K562 (cell line): ENCODE results near the gene SLC9A1. TPM values are rescaled to one million over a fixed set of nuclear protein-coding genes. Genes with fewer than 3 reads are reported as not detected.
A peak's percentile ranks its signal among the peaks of the same experiment; 100 is the strongest.

Source experiments
- EP300 ChIP-seq: IDR thresholded peaks from 2 replicates; pipeline ENCODE4 v1.6.1; 2012; ENCODE audit warnings: low read length, improper control_type of control experiment
- EWSR1 ChIP-seq: fragments of 450-650 bp; IDR thresholded peaks from 2 replicates; pipeline ENCODE4 v1.6.1; 2018; ENCODE audit warnings: borderline replicate concordance, mild to moderate bottlenecking, low read depth, moderate library complexity; ENCODE audit not compliant: partially characterized antibody
- KAT8 ChIP-seq: fragments of 450-650 bp; IDR thresholded peaks from 2 replicates; pipeline ENCODE4 v1.6.1; 2016; ENCODE audit warnings: low read depth, mild to moderate bottlenecking
- KDM1A ChIP-seq, 2 experiments: fragments of 450-650 bp; IDR thresholded peaks; 2 replicates each; pipeline ENCODE4 v1.6.1; 2016; ENCODE audit warnings: mild to moderate bottlenecking in 2 of 2
- MXI1 ChIP-seq: IDR thresholded peaks from 2 replicates; pipeline ENCODE4 v1.6.1; 2011; ENCODE audit warnings: low read depth, mild to moderate bottlenecking, improper control_type of control experiment, low read length
- TCF7 ChIP-seq: sonication (generic); IDR thresholded peaks from 2 replicates; pipeline ENCODE4 v1.6.1; 2016; ENCODE audit warnings: antibody characterized with exemption, borderline replicate concordance
- ZBTB1 ChIP-seq: sonication (generic); formaldehyde crosslinking; IDR thresholded peaks from 2 replicates; pipeline ENCODE4 v1.8.1; 2023; ENCODE audit warnings: missing genetic modification reagents, low read depth, mild to moderate bottlenecking, borderline replicate concordance
- ZNF408 ChIP-seq: fragments of 250-450 bp; sonication (Bioruptor Pico); IDR thresholded peaks from 2 replicates; pipeline ENCODE4 v1.4.0; 2020; ENCODE audit warnings: low read depth, mild to moderate bottlenecking, moderate library complexity
- polyA plus RNA-seq, 8 experiments: library from polyadenylated mRNA; depleted of rRNA in 4 of 8; stranded (reverse) in 5 of 8; unstranded in 3 of 8; fragments of >200 nt; fragmentation: Nextera tagmentation in 2 of 8; fragmentation: Illumina TruSeq in 1 of 8; extraction: Ambion mirVana in 2 of 8; extraction: Trizol in 1 of 8; gene quantifications; 2 replicates each; pipeline versions ENCODE4 v1.2.1 to v1.2.3, GENCODE V29; 2011 to 2014; ENCODE audit warnings: inconsistent platforms in 1 of 8, missing spikeins in 1 of 8
- total RNA-seq, 7 experiments: library from RNA; depleted of rRNA in 6 of 7; stranded (reverse); fragments of >200 nt in 6 of 7; fragmentation: Illumina TruSeq in 2 of 7; extraction: Trizol in 2 of 7; gene quantifications; 2 replicates each; pipeline versions ENCODE4 v1.2.1 to v1.2.3, GENCODE V29; 2011 to 2021; ENCODE audit warnings: low replicate concordance in 1 of 7
- TF ChIP-seq, protein P1 (sequence below): fragments of 450-650 bp; IDR thresholded peaks from 2 replicates; pipeline ENCODE4 v1.6.1; 2017; ENCODE audit warnings: antibody characterized with exemption
- TF ChIP-seq, protein P2 (sequence below): fragments of 200-600 bp; sonication (generic); IDR thresholded peaks from one replicate; pipeline ENCODE4 v1.6.1; 2012; ENCODE audit warnings: mild to moderate bottlenecking, low read depth, low read length, inconsistent platforms
- TF ChIP-seq, protein P3 (sequence below), 3 experiments: fragments of 200-800 bp in 1 of 3; sonication (Bioruptor generic) in 1 of 3; sonication (generic) in 1 of 3; formaldehyde crosslinking in 1 of 3; IDR thresholded peaks; 2 replicates each; pipeline versions ENCODE4 v1.6.1 to v1.8.0; 2016 to 2022; ENCODE audit warnings: mild to moderate bottlenecking in 2 of 3, missing compliant biosample characterization in 2 of 3, missing genetic modification characterization in 2 of 3, missing genetic modification reagents in 1 of 3

The SLC9A1 gene
- total and polyA plus RNA-seq, 9 of the 15 experiments (the other 6 are each of a cell fraction or from before 2014, with no cell fraction given), result 0.59 to 14.4 (median 2.0) TPM

DNA sequence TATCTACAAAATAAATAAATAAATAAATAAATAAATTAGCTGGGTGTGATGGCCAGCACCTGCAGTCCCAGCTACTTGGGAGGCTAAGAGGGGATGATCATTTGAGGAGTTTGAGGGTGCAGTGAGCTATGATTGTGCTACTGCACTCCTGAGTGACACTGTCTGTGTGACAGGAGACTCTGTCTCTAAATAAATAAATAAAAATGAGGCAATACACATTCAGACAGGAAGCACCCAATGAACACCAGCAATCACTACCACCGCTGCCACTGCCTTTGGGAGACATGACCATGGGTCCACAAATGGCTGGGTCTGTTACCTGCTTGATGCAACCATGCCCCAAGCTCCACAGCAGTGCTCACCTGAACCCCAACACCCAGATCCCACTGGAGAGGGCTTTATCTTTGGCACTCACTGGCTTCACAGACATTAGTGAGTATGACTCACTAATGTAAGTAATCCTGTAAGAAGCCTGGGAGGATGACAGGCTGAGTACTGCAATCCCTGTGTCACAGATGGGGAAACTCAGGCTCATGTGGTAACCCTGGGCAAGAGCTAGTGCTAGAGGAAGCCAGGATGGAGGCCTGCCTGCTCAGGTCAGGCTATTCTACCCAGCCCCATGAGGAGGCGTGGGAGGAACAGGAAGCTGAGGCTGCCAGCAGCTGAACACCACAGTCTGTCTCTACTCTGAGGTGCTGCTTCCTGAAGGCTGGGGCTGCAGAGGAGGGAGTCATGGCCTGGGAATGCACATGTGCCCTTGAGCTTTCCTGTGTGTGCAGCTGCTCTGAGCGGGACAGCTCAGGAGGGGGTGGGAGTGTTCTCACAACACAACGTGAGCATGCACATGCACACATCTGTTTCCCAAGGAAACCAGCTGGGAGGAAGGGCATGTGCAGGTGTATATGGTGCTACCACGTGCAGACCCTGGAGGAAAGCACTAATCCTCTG, 43.0 kb downstream of the SLC9A1 start (continued):
- no peak for TF ChIP-seq MXI1
- no peak for TF ChIP-seq ZNF408
- TF ChIP-seq TCF7, result no peak
- TF ChIP-seq, protein P1, sequence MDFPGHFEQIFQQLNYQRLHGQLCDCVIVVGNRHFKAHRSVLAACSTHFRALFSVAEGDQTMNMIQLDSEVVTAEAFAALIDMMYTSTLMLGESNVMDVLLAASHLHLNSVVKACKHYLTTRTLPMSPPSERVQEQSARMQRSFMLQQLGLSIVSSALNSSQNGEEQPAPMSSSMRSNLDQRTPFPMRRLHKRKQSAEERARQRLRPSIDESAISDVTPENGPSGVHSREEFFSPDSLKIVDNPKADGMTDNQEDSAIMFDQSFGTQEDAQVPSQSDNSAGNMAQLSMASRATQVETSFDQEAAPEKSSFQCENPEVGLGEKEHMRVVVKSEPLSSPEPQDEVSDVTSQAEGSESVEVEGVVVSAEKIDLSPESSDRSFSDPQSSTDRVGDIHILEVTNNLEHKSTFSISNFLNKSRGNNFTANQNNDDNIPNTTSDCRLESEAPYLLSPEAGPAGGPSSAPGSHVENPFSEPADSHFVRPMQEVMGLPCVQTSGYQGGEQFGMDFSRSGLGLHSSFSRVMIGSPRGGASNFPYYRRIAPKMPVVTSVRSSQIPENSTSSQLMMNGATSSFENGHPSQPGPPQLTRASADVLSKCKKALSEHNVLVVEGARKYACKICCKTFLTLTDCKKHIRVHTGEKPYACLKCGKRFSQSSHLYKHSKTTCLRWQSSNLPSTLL, result no peak
- TF ChIP-seq ZBTB1, result no peak; the same call in 1 of the 2 replicates
- TF ChIP-seq, protein P2, sequence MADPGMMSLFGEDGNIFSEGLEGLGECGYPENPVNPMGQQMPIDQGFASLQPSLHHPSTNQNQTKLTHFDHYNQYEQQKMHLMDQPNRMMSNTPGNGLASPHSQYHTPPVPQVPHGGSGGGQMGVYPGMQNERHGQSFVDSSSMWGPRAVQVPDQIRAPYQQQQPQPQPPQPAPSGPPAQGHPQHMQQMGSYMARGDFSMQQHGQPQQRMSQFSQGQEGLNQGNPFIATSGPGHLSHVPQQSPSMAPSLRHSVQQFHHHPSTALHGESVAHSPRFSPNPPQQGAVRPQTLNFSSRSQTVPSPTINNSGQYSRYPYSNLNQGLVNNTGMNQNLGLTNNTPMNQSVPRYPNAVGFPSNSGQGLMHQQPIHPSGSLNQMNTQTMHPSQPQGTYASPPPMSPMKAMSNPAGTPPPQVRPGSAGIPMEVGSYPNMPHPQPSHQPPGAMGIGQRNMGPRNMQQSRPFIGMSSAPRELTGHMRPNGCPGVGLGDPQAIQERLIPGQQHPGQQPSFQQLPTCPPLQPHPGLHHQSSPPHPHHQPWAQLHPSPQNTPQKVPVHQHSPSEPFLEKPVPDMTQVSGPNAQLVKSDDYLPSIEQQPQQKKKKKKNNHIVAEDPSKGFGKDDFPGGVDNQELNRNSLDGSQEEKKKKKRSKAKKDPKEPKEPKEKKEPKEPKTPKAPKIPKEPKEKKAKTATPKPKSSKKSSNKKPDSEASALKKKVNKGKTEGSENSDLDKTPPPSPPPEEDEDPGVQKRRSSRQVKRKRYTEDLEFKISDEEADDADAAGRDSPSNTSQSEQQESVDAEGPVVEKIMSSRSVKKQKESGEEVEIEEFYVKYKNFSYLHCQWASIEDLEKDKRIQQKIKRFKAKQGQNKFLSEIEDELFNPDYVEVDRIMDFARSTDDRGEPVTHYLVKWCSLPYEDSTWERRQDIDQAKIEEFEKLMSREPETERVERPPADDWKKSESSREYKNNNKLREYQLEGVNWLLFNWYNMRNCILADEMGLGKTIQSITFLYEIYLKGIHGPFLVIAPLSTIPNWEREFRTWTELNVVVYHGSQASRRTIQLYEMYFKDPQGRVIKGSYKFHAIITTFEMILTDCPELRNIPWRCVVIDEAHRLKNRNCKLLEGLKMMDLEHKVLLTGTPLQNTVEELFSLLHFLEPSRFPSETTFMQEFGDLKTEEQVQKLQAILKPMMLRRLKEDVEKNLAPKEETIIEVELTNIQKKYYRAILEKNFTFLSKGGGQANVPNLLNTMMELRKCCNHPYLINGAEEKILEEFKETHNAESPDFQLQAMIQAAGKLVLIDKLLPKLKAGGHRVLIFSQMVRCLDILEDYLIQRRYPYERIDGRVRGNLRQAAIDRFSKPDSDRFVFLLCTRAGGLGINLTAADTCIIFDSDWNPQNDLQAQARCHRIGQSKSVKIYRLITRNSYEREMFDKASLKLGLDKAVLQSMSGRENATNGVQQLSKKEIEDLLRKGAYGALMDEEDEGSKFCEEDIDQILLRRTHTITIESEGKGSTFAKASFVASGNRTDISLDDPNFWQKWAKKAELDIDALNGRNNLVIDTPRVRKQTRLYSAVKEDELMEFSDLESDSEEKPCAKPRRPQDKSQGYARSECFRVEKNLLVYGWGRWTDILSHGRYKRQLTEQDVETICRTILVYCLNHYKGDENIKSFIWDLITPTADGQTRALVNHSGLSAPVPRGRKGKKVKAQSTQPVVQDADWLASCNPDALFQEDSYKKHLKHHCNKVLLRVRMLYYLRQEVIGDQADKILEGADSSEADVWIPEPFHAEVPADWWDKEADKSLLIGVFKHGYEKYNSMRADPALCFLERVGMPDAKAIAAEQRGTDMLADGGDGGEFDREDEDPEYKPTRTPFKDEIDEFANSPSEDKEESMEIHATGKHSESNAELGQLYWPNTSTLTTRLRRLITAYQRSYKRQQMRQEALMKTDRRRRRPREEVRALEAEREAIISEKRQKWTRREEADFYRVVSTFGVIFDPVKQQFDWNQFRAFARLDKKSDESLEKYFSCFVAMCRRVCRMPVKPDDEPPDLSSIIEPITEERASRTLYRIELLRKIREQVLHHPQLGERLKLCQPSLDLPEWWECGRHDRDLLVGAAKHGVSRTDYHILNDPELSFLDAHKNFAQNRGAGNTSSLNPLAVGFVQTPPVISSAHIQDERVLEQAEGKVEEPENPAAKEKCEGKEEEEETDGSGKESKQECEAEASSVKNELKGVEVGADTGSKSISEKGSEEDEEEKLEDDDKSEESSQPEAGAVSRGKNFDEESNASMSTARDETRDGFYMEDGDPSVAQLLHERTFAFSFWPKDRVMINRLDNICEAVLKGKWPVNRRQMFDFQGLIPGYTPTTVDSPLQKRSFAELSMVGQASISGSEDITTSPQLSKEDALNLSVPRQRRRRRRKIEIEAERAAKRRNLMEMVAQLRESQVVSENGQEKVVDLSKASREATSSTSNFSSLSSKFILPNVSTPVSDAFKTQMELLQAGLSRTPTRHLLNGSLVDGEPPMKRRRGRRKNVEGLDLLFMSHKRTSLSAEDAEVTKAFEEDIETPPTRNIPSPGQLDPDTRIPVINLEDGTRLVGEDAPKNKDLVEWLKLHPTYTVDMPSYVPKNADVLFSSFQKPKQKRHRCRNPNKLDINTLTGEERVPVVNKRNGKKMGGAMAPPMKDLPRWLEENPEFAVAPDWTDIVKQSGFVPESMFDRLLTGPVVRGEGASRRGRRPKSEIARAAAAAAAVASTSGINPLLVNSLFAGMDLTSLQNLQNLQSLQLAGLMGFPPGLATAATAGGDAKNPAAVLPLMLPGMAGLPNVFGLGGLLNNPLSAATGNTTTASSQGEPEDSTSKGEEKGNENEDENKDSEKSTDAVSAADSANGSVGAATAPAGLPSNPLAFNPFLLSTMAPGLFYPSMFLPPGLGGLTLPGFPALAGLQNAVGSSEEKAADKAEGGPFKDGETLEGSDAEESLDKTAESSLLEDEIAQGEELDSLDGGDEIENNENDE, result peak; percentile 62
- TF ChIP-seq EWSR1, result no peak
- TF ChIP-seq, protein P3, sequence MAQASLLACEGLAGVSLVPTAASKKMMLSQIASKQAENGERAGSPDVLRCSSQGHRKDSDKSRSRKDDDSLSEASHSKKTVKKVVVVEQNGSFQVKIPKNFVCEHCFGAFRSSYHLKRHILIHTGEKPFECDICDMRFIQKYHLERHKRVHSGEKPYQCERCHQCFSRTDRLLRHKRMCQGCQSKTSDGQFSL (CRISPR knock-in tag; IDR thresholded peaks at IDR 0.05), result peak; percentile 61; the same call in 1 of the 2 replicates
- TF ChIP-seq, protein P3 (tag; IDR thresholded peaks at IDR 0.05), result no peak
- TF ChIP-seq KAT8, result no peak
- peak; percentile 49; the same call in 1 of the 2 replicates for TF ChIP-seq EP300
- TF ChIP-seq KDM1A (IDR thresholded peaks at IDR 0.05), result no peak
